Measurements from ENCODE around the gene DCTN1.

DNA sequence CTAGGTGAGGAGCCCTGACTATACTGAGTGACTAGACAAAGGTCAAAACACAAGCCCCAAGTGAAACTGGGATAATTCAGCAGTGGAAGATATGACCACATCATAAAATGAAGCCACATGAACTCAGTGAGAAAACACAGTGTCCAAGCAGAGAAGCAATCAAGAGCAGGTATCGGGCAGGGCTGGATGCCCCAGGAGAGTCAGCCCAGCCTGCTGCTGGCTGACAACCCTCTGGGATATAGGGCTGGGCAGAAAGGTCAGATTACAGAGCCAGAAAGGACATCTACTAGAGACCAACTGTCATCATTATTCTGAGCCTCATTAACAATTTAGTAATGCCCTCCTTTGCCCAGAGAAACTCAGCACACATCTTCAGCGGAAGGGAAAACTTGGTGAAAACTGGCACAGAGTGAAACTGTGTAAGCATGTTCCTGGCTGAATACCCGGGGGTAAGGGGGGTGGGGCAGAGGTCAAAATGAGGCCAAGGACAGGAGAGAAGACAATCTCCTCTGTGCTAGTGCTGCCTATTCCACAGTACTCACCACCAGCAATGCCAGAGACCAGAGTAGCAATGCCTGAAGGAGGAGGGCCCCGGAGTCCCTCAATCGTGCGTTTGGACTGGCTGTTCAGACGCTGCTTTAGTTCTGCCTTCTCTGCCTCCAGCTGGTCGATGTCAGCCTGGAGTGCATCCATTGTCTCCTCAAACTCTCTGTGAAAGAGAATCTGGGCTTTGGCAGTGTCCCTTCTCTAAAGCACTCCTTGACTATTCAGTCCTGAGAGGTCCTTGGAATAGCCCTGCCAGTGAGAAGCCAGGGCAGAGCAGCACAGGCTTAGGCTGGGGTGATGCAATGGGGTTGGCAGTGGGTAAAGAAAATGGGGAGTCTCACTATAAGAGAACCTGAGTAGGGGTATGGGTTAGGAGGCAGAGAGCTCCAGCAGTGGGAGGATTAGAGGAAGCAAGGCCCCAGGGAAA lies 15.3 kb downstream of the DCTN1 start:
- TF ChIP-seq, protein P1, sequence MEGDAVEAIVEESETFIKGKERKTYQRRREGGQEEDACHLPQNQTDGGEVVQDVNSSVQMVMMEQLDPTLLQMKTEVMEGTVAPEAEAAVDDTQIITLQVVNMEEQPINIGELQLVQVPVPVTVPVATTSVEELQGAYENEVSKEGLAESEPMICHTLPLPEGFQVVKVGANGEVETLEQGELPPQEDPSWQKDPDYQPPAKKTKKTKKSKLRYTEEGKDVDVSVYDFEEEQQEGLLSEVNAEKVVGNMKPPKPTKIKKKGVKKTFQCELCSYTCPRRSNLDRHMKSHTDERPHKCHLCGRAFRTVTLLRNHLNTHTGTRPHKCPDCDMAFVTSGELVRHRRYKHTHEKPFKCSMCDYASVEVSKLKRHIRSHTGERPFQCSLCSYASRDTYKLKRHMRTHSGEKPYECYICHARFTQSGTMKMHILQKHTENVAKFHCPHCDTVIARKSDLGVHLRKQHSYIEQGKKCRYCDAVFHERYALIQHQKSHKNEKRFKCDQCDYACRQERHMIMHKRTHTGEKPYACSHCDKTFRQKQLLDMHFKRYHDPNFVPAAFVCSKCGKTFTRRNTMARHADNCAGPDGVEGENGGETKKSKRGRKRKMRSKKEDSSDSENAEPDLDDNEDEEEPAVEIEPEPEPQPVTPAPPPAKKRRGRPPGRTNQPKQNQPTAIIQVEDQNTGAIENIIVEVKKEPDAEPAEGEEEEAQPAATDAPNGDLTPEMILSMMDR (IDR thresholded peaks at IDR 0.05; ENCODE audit: low read depth, low read length, poor library complexity, severe bottlenecking) = no peak
- TF ChIP-seq EZH2phosphoT487 (IDR thresholded peaks at IDR 0.05; ENCODE audit: borderline replicate concordance, low read length) = no peak
